Mesendoderm (in vitro differentiated cells): Measurements from ENCODE around the gene PLET1.

Source experiments
- DNase-seq: peaks from one replicate; pipeline ENCODE4 v3.0.0; 2013
- H2AK5ac ChIP-seq: 2 replicates; pipeline ENCODE4 v1.6.1; 2013; ENCODE audit warnings: low read length, inconsistent platforms
- H2BK120ac ChIP-seq: 2 replicates; pipeline ENCODE4 v1.6.1; 2013; ENCODE audit warnings: low read depth, mild to moderate bottlenecking, low read length, moderate library complexity, mixed read lengths
- H2BK15ac ChIP-seq: replicated peaks from 2 replicates; pipeline ENCODE4 v1.6.1; 2013; ENCODE audit warnings: low read depth, mild to moderate bottlenecking, moderate library complexity
- H2BK5ac ChIP-seq: 2 replicates; pipeline ENCODE4 v1.6.1; 2013; ENCODE audit warnings: low read length, inconsistent platforms
- H3K18ac ChIP-seq: 2 replicates; pipeline ENCODE4 v1.6.1; 2013; ENCODE audit warnings: mild to moderate bottlenecking, low read length, mixed read lengths
- H3K23ac ChIP-seq: one replicate; pipeline ENCODE4 v1.6.1; 2013; ENCODE audit warnings: low read length
- H3K27ac ChIP-seq: 2 replicates; pipeline ENCODE4 v1.5.1; 2013; ENCODE audit warnings: low read depth, mild to moderate bottlenecking, inconsistent platforms, low read length, moderate library complexity
- H3K27me3 ChIP-seq: 2 replicates; pipeline ENCODE4 v1.6.1; 2013; ENCODE audit warnings: low read length, control low read depth, mild to moderate bottlenecking, inconsistent platforms; ENCODE audit not compliant: insufficient read depth, poor library complexity
- H3K36me3 ChIP-seq: 2 replicates; pipeline ENCODE4 v1.6.1; 2013; ENCODE audit warnings: low read length, inconsistent platforms; ENCODE audit not compliant: control insufficient read depth, insufficient read depth
- H3K4ac ChIP-seq: one replicate; pipeline ENCODE4 v1.6.1; 2013; ENCODE audit warnings: low read depth, mild to moderate bottlenecking, low read length, moderate library complexity
- H3K4me1 ChIP-seq: 2 replicates; pipeline ENCODE4 v1.6.1; 2013; ENCODE audit warnings: low read depth, low read length, inconsistent platforms; ENCODE audit not compliant: control insufficient read depth
- H3K4me2 ChIP-seq: 2 replicates; pipeline ENCODE4 v1.6.1; 2013; ENCODE audit warnings: low read length
- H3K4me3 ChIP-seq: 2 replicates; pipeline ENCODE4 v1.5.1; 2013; ENCODE audit warnings: mild to moderate bottlenecking, low read length
- H3K56ac ChIP-seq: one replicate; pipeline ENCODE4 v1.6.1; 2013; ENCODE audit warnings: low read length
- H3K79me1 ChIP-seq: 2 replicates; pipeline ENCODE4 v1.6.1; 2013; ENCODE audit warnings: low read length, inconsistent platforms
- H3K79me2 ChIP-seq: 2 replicates; pipeline ENCODE4 v1.6.1; 2013; ENCODE audit warnings: mild to moderate bottlenecking, low read length; ENCODE audit not compliant: control insufficient read depth, insufficient read depth
- H3K9ac ChIP-seq: 2 replicates; pipeline ENCODE4 v1.6.1; 2013; ENCODE audit warnings: low read length, inconsistent platforms
- H4K5ac ChIP-seq: one replicate; pipeline ENCODE4 v1.6.1; 2013; ENCODE audit warnings: low read length
- H4K8ac ChIP-seq: one replicate; pipeline ENCODE4 v1.6.1; 2013; ENCODE audit warnings: low read depth, mild to moderate bottlenecking, control low read depth, low read length, moderate library complexity
- WGBS: extraction: QIAGEN DNeasy Blood & Tissue Kit; methylation state at CpG from one replicate; pipeline ENCODE4 v1.1.7; 2013; ENCODE audit warnings: low lambda C conversion rate, missing lambda C conversion rate; ENCODE audit not compliant: insufficient coverage; ENCODE audit errors: extremely low coverage; 5-methylcytosine and 5-hydroxymethylcytosine counted together

PLET1 gene

GRCh38 chr11:112228706-112229105, 32.0 kb downstream of the PLET1 start:
- H2AK5ac ChIP-seq: no peak overlapping the region
- H3K79me2 ChIP-seq: peaks cover 10% of the 10 kb centered on the region
- H3K23ac ChIP-seq: no peak overlapping the region
- no peak overlapping the region for H3K18ac ChIP-seq
- H4K5ac ChIP-seq: no peak overlapping the region
- H4K8ac ChIP-seq: no peak overlapping the region
- H2BK5ac ChIP-seq: no peak overlapping the region
- peaks cover 4% of the 10 kb centered on the region for H3K36me3 ChIP-seq
- H3K27ac ChIP-seq: no peak overlapping the region
- H2BK120ac ChIP-seq: no peak overlapping the region
- H3K27me3 ChIP-seq: no peaks in the 10 kb centered on the region
- H2BK15ac ChIP-seq: no peak overlapping the region
- no peak overlapping the region for H3K4me3 ChIP-seq
- H3K4ac ChIP-seq: no peak overlapping the region
- H3K56ac ChIP-seq: no peak overlapping the region
- no peaks in the 10 kb centered on the region for H3K4me1 ChIP-seq
- no peak for DNase-seq
- WGBS: no CpG with 5 or more reads among the region's 2 CpGs
- no peak overlapping the region for H3K9ac ChIP-seq
- peaks cover 14% of the 10 kb centered on the region for H3K79me1 ChIP-seq
- no peak overlapping the region for H3K4me2 ChIP-seq

- no peak for DNase-seq
- no peak overlapping the region for H3K23ac ChIP-seq
- no peak overlapping the region for H2AK5ac ChIP-seq
- no peak overlapping the region for H2BK5ac ChIP-seq
- H3K4me2 ChIP-seq: no peak overlapping the region
- H3K79me1 ChIP-seq: peaks cover 14% of the 10 kb centered on the region
- no peak overlapping the region for H3K27ac ChIP-seq
- H4K5ac ChIP-seq: no peak overlapping the region
- H4K8ac ChIP-seq: no peak overlapping the region
- no peak overlapping the region for H3K4me3 ChIP-seq
- H3K18ac ChIP-seq: no peak overlapping the region
- WGBS: no CpG with 5 or more reads among the region's 4 CpGs
- H2BK15ac ChIP-seq: no peak overlapping the region
- no peak overlapping the region for H2BK120ac ChIP-seq
- H3K56ac ChIP-seq: peak overlapping the region; percentile 100
- H3K36me3 ChIP-seq: peaks cover 4% of the 10 kb centered on the region
- no peak overlapping the region for H3K4ac ChIP-seq
- peaks cover 10% of the 10 kb centered on the region for H3K79me2 ChIP-seq
- H3K9ac ChIP-seq: peak overlapping the region; percentile 99
- H3K4me1 ChIP-seq: no peaks in the 10 kb centered on the region
- H3K27me3 ChIP-seq: no peaks in the 10 kb centered on the region
Observed at GRCh38 chr11:112227471-112227870, 33.2 kb downstream of the PLET1 start.

DNA sequence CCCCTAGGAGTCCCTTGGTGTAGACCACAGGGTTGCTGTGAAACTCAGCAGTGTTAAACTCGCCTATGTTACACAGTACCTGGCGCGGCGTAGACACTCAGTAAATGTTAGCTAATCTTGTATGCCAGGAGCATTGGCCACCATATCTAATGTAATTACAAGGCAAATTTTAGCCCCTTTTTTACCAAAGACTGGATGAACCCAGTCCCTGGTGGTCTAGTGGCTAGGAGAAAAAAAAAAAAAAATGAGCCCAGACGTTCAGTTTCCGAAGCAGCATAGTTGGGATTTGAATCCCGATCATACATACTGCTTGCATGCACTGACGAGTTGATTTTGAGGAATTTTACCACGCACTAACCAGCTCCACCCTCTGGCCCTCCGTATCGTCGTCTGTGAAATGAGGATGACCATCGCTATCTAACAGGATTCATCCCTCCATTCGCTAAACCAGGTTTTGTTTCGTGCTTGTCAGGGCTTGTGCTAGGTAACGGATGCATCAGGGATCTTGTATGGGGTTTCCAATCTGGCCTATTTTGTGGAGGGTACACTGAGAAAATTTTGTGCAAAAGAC, 33.7 kb downstream of the PLET1 start:
- Histone ChIP-seq H4K5ac (peak overlapping the region; percentile 12), H3K4me3 (peak overlapping the region; percentile 96), H4K8ac (no peak overlapping the region), H3K4ac (no peak overlapping the region), H3K79me2 (peaks cover 10% of the 10 kb centered on the region), H3K79me1 (peaks cover 14% of the 10 kb centered on the region), H2AK5ac (no peak overlapping the region), H2BK15ac (no peak overlapping the region), H3K36me3 (peaks cover 4% of the 10 kb centered on the region), H3K23ac (peak overlapping the region; percentile 80), H2BK120ac (no peak overlapping the region), H3K18ac (no peak overlapping the region), H3K4me2 (peak overlapping the region; percentile 92), H3K27ac (no peak overlapping the region), H3K9ac (peak overlapping the region; percentile 99), H3K27me3 (no peaks in the 10 kb centered on the region), H3K56ac (peak overlapping the region; percentile 100), H3K4me1 (no peaks in the 10 kb centered on the region), H2BK5ac (peak overlapping the region; percentile 15)
- DNase-seq: no peak
- WGBS: no CpG with 5 or more reads among the region's 16 CpGs

DNA sequence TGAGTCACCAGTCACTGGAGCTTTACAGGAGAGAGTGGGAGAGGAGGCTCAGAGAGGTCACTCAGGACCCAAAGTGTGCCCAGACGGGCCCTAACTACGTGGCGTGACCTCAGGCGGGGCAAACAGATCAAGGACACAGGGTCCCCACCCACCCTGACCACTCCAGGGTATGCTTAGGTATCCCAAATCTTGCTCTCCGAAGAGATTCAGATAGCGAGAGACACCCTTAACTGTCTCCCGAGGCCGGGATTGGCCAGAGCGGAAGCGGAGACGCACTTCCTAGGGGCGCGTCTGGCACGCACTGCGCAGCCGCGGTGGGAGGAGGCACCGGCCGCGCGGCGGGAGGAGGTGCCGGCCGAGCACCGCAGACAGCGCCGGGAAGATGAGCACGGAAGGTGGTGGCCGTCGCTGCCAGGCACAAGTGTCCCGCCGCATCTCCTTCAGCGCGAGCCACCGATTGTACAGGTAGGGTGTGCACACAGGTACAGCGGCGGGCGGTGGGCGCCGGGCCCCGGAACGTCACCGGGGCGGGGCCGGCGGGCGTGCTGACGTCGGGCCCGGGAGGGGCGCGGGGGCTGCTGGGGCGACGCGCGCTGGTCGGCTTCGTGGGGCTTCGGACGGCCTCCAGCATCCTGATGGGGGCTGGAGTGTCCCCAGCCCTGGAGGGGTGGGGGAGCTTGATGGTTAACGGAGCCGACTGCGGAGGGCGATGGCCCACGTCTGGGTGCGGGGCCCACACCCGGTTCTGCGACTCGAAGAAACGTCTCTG, 34.4 kb downstream of the PLET1 start, which contains the start of gene PTS:
Gene PTS (plus strand): TSS at position 367 of the 769 bp plus-strand sequence. CDS start 16 bp downstream, at position 383.
- Histone ChIP-seq H3K4me1 (no peaks in the 10 kb centered on the region), H3K27me3 (no peaks in the 10 kb centered on the region), H3K79me1 (peaks cover 14% of the 10 kb centered on the region), H3K18ac (no peak within 1 kb of the TSS), H3K56ac (peak within 1 kb of the TSS; percentile 100), H3K4ac (peak within 1 kb of the TSS; percentile 44), H2AK5ac (no peak within 1 kb of the TSS), H2BK5ac (peak within 1 kb of the TSS; percentile 97), H3K23ac (peak within 1 kb of the TSS; percentile 80), H3K4me3 (peak within 1 kb of the TSS; percentile 96), H4K8ac (peak within 1 kb of the TSS; percentile 5), H2BK15ac (no peak within 1 kb of the TSS), H4K5ac (peak within 1 kb of the TSS; percentile 33), H2BK120ac (no peak within 1 kb of the TSS), H3K27ac (peak within 1 kb of the TSS; percentile 73), H3K79me2 (peaks cover 10% of the 10 kb centered on the region), H3K9ac (peak within 1 kb of the TSS; percentile 99), H3K36me3 (peaks cover 4% of the 10 kb centered on the region), H3K4me2 (peak within 1 kb of the TSS; percentile 99)
- WGBS: no CpG with 5 or more reads among the region's 70 CpGs
- DNase-seq: peak; percentile 91

- H2AK5ac ChIP-seq: no peak overlapping the region
- no CpG with 5 or more reads among the region's 8 CpGs for WGBS
Observed at GRCh38 chr11:112225753-112226061, 35.0 kb downstream of the PLET1 start.

More at GRCh38 chr11:112225753-112226061, 35.0 kb downstream of the PLET1 start:
- peak overlapping the region; percentile 5 for H4K8ac ChIP-seq
- H3K79me1 ChIP-seq: peaks cover 14% of the 10 kb centered on the region
- H3K9ac ChIP-seq: peak overlapping the region; percentile 99
- H3K36me3 ChIP-seq: peaks cover 4% of the 10 kb centered on the region
- H3K4me1 ChIP-seq: no peaks in the 10 kb centered on the region
- H3K4me3 ChIP-seq: peak overlapping the region; percentile 77
- H3K23ac ChIP-seq: no peak overlapping the region
- H2BK120ac ChIP-seq: no peak overlapping the region
- peak overlapping the region; percentile 99 for H3K4me2 ChIP-seq
- peak overlapping the region; percentile 44 for H3K4ac ChIP-seq
- H3K27me3 ChIP-seq: no peaks in the 10 kb centered on the region
- no peak overlapping the region for H3K18ac ChIP-seq
- no peak overlapping the region for H2BK15ac ChIP-seq
- peak overlapping the region; percentile 33 for H4K5ac ChIP-seq
- H2BK5ac ChIP-seq: no peak overlapping the region
- H3K27ac ChIP-seq: peak overlapping the region; percentile 2
- H3K79me2 ChIP-seq: peaks cover 10% of the 10 kb centered on the region
- peak overlapping the region; percentile 100 for H3K56ac ChIP-seq
- DNase-seq: no peak
